ENCODE measurements around the gene SMCO4.
"Not testable (repeated sequence)": the region's sequence is repeated elsewhere in the genome, so short reads cannot be mapped to it uniquely, and the experiment has no call there.

The SMCO4 gene

GRCh38 chr11:93464927-93465540 lies 78.2 kb downstream of the SMCO4 start:
- DNase-seq: no peak

GRCh38 chr11:93463666-93464065 lies 79.5 kb downstream of the SMCO4 start:
- not testable (repeated sequence) for DNase-seq

GRCh38 chr11:93458286-93458685 lies 84.9 kb downstream of the SMCO4 start:
- DNase-seq: no peak

GRCh38 chr11:93444617-93445073 lies 98.5 kb downstream of the SMCO4 start:
- peak; percentile 70 for DNase-seq

GRCh38 chr11:93443232-93443631 lies 100.0 kb downstream of the SMCO4 start:
- DNase-seq: not testable (repeated sequence)

GRCh38 chr11:93432247-93432646 lies 110.9 kb downstream of the SMCO4 start:
- DNase-seq: no peak
